HG03565 (cell line): ENCODE data around the gene COX4I2.
"Not testable (repeated sequence)": the region's sequence is repeated elsewhere in the genome, so short reads cannot be mapped to it uniquely, and the experiment has no call there.

Experiments used
- ATAC-seq: cut with Tn5 transposase; IDR thresholded peaks from one replicate; pipeline ENCODE4 v1.9.1; 2021; ENCODE audit warnings: mild to moderate bottlenecking, moderate library complexity; ENCODE audit not compliant: unreplicated experiment

Gene COX4I2

GRCh38 chr20:31637660-31638059 lies at the start of gene COX4I2:
Gene COX4I2 (plus strand): TSS chr20:31637912. CDS start chr20:31639018, 1,106 bp downstream.
- ATAC-seq: no peak

- ATAC-seq: no peak
Measured at GRCh38 chr20:31590717-31591225, 46.9 kb upstream of the COX4I2 start.

- no peak for ATAC-seq
Measured at GRCh38 chr20:31593221-31594001, 44.3 kb upstream of the COX4I2 start.

- no peak for ATAC-seq
Measured at GRCh38 chr20:31594002-31594557, 43.6 kb upstream of the COX4I2 start.

GRCh38 chr20:31594558-31595379 lies 42.9 kb upstream of the COX4I2 start:
- no peak for ATAC-seq

- ATAC-seq: no peak
Measured at GRCh38 chr20:31595380-31595653, 42.4 kb upstream of the COX4I2 start.

GRCh38 chr20:31595654-31596411 lies 41.9 kb upstream of the COX4I2 start:
- ATAC-seq: no peak

- not testable (repeated sequence) for ATAC-seq
Measured at GRCh38 chr20:31596412-31596715, 41.3 kb upstream of the COX4I2 start.

- no peak for ATAC-seq
Measured at GRCh38 chr20:31596831-31597480, 40.8 kb upstream of the COX4I2 start.

GRCh38 chr20:31597481-31597855 lies 40.2 kb upstream of the COX4I2 start:
- no peak for ATAC-seq

- no peak for ATAC-seq
Measured at GRCh38 chr20:31602431-31602778, 35.3 kb upstream of the COX4I2 start.

- ATAC-seq: peak; percentile 91
Measured at GRCh38 chr20:31602779-31603441, 34.8 kb upstream of the COX4I2 start.

- ATAC-seq: peak; percentile 33
Measured at GRCh38 chr20:31603822-31604566, 33.7 kb upstream of the COX4I2 start.

- no peak for ATAC-seq
Measured at GRCh38 chr20:31604567-31605030, 33.1 kb upstream of the COX4I2 start.

GRCh38 chr20:31605031-31605901 lies 32.4 kb upstream of the COX4I2 start, which contains the start of gene ID1:
Gene ID1 (plus strand): TSS chr20:31605289. CDS start chr20:31605388, 99 bp downstream.
- peak; percentile 66 for ATAC-seq

- ATAC-seq: no peak
Measured at GRCh38 chr20:31605902-31606803, 31.6 kb upstream of the COX4I2 start.
